OCI-LY3 (cell line): ENCODE data around the gene FGD4.

ENCODE experiments used
- H2AFZ ChIP-seq: fragments of 200-600, 300-600 bp; shearing (Covaris generic); 2 replicates; pipeline ENCODE4 v1.6.0; 2014; ENCODE audit warnings: antibody characterized with exemption, low read depth, low read length
- H3K27ac ChIP-seq: fragments of 200-600, 300-600 bp; sonication (generic); 2 replicates; pipeline ENCODE4 v1.5.1; 2014; ENCODE audit warnings: mild to moderate bottlenecking, low read length, moderate library complexity, mixed read lengths
- H3K27me3 ChIP-seq: fragments of 200-600, 300-600 bp; sonication (generic); 2 replicates; pipeline ENCODE4 v1.6.1; 2014; ENCODE audit warnings: low read depth, low read length, mixed read lengths
- H3K36me3 ChIP-seq: fragments of 200-600, 300-600 bp; sonication (generic); replicated peaks from 2 replicates; pipeline ENCODE3; 2014; ENCODE audit warnings: low read depth, low read length, mixed read lengths
- H3K4me1 ChIP-seq: fragments of 300-600, 200-600 bp; sonication (generic); 2 replicates; pipeline ENCODE4 v1.6.1; 2014; ENCODE audit warnings: low read length, mixed read lengths
- H3K4me2 ChIP-seq: fragments of 200-600, 300-600 bp; sonication (generic); 2 replicates; pipeline ENCODE4 v1.6.1; 2014; ENCODE audit warnings: low read length, mixed read lengths
- H3K4me3 ChIP-seq: fragments of 300-600, 200-600 bp; sonication (generic); 2 replicates; pipeline ENCODE4 v1.5.1; 2014; ENCODE audit warnings: antibody characterized with exemption, mild to moderate bottlenecking, low read length, moderate library complexity
- H3K79me2 ChIP-seq: fragments of 300-600, 200-600 bp; shearing (Covaris generic); 2 replicates; pipeline ENCODE4 v1.6.1; 2014; ENCODE audit warnings: mild to moderate bottlenecking, low read length, mixed read lengths
- H3K9ac ChIP-seq: fragments of 300-600, 200-600 bp; shearing (Covaris generic); 2 replicates; pipeline ENCODE4 v1.6.0; 2014; ENCODE audit warnings: mild to moderate bottlenecking, low read length, moderate library complexity
- H3K9me3 ChIP-seq: fragments of 200-600, 300-600 bp; shearing (Covaris generic); 2 replicates; pipeline ENCODE4 v1.6.1; 2014; ENCODE audit warnings: low read length, mixed read lengths; ENCODE audit not compliant: insufficient read depth
- H4K20me1 ChIP-seq: fragments of 200-600, 300-600 bp; sonication (generic); 2 replicates; pipeline ENCODE4 v1.6.1; 2016; ENCODE audit warnings: low read length, mixed read lengths; ENCODE audit not compliant: insufficient read depth
- EZH2phosphoT487 ChIP-seq: fragments of 200-600 bp; shearing (Covaris generic); IDR thresholded peaks from 2 replicates; pipeline ENCODE4 v1.6.1; 2018; ENCODE audit warnings: antibody characterized with exemption, mixed run types, low read depth
- TF ChIP-seq, protein P1 (sequence below): fragments of 200-600, 300-600 bp; sonication (generic); IDR thresholded peaks from 2 replicates; pipeline ENCODE4 v1.5.1; 2014; ENCODE audit warnings: antibody characterized with exemption, low read length, low read depth

The FGD4 gene

DNA sequence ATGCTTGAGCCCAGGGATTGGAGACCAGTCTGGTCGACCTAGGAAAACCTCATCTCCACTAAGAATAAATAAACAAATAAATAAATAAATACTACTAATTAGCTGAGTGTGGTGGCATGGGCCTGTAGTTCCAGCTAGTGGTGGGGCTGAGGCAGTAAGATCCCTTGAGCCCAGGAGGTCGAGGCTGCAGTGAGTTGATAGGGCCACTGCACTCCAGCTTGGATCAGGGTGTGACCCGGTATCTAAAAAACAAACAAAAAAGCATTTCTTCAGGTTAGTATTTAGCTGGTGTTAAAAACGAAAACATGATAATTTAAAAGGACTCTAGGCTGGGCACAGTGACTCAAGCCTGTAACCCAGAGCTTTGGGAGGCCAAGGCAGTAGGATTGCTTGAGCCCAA lies 1.2 kb upstream of the FGD4 start:
- Histone ChIP-seq H2AFZ (no peak overlapping the region), H3K4me2 (no peak overlapping the region)

DNA sequence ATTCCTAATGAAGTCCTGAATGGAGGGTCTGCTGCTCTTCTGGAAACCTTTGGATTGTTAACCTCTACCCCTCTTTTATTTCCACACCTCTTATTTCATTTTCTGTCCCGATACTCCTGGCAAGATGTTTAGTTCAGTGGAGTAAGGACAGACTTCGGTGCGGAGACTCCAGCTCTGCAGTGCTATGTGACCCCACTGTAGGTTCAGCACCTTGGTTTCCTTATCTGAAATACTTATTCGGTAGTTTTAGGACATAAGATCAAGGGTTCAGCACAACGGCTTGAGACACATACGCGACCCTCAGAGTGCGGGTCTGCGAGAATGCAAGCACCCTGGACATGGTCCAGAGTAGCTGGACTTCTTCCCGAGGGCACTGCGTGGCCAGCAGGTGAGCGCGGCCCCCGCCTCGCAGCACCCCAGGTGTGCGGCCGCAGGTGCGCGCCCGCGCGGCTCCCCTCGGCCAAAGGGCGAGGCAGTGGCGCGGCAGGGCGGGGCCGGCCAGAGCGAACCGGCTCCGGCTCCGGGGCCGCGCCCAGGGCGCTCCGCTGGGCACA lies 465 bp upstream of the FGD4 start:
- H3K4me3 ChIP-seq = peak overlapping the region; percentile 76
- no peaks in the 10 kb centered on the region for H4K20me1 ChIP-seq
- H3K9me3 ChIP-seq = no peaks in the 10 kb centered on the region
- H3K9ac ChIP-seq = peak overlapping the region; percentile 42
- no peaks in the 10 kb centered on the region for H3K36me3 ChIP-seq
- H3K4me1 ChIP-seq = peaks cover 14% of the 10 kb centered on the region
- H3K27me3 ChIP-seq = peaks cover 16% of the 10 kb centered on the region
- H3K4me2 ChIP-seq = peak overlapping the region; percentile 95
- no peak for TF ChIP-seq EZH2phosphoT487
- TF ChIP-seq, protein P1, sequence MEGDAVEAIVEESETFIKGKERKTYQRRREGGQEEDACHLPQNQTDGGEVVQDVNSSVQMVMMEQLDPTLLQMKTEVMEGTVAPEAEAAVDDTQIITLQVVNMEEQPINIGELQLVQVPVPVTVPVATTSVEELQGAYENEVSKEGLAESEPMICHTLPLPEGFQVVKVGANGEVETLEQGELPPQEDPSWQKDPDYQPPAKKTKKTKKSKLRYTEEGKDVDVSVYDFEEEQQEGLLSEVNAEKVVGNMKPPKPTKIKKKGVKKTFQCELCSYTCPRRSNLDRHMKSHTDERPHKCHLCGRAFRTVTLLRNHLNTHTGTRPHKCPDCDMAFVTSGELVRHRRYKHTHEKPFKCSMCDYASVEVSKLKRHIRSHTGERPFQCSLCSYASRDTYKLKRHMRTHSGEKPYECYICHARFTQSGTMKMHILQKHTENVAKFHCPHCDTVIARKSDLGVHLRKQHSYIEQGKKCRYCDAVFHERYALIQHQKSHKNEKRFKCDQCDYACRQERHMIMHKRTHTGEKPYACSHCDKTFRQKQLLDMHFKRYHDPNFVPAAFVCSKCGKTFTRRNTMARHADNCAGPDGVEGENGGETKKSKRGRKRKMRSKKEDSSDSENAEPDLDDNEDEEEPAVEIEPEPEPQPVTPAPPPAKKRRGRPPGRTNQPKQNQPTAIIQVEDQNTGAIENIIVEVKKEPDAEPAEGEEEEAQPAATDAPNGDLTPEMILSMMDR = no peak
- no peak overlapping the region for H3K27ac ChIP-seq
- H2AFZ ChIP-seq = peak overlapping the region; percentile 44; the same call in 1 of the 2 replicates
- no peaks in the 10 kb centered on the region for H3K79me2 ChIP-seq

More for the DNA sequence above, 1.2 kb upstream of the FGD4 start:
- Histone ChIP-seq H3K27ac (no peak overlapping the region), H3K9me3 (no peaks in the 10 kb centered on the region), H3K79me2 (no peaks in the 10 kb centered on the region), H3K4me3 (no peak overlapping the region), H3K27me3 (peaks cover 16% of the 10 kb centered on the region), H3K36me3 (no peaks in the 10 kb centered on the region), H4K20me1 (no peaks in the 10 kb centered on the region), H3K4me1 (peaks cover 14% of the 10 kb centered on the region), H3K9ac (no peak overlapping the region)
- no peak for TF ChIP-seq EZH2phosphoT487
- TF ChIP-seq, protein P1 = no peak

DNA sequence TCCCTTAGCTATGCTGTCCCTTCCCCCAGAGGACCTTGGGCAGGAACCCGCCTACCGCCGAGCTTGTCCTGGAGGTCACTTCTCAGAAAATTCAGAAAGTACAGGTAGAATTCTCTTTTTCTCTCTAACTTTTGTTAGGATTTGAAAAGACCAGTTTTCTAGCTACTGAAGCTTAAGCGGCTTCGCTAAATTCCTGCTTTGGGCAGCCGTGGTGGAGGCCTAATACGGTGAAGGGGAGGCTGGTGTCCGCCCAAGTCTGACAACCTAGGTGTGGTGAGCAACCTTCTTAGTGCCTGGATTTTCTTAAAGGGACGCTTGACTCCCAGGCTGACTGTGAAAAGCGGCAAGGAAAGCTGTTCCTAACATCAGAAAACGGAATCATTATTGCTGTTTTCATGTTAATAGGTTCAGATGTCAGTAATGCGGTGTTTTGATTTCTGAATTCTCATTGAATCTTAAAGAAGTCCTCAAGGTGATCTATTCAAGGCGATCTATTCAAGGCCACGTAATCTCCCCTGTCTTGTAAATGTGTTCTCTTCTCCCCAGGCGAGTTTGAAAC lies 835 bp downstream of the FGD4 start:
- 0 out of 2 replicates have a peak, but pooled peaks have one; percentile 9 for TF ChIP-seq EZH2phosphoT487
- TF ChIP-seq, protein P1 = no peak
- H4K20me1 ChIP-seq = no peaks in the 10 kb centered on the region
- H3K27ac ChIP-seq = no peak overlapping the region
- peak overlapping the region; percentile 44 for H2AFZ ChIP-seq
- H3K4me3 ChIP-seq = peak overlapping the region; percentile 76
- no peaks in the 10 kb centered on the region for H3K79me2 ChIP-seq
- H3K36me3 ChIP-seq = no peaks in the 10 kb centered on the region
- H3K27me3 ChIP-seq = peaks cover 16% of the 10 kb centered on the region
- H3K9me3 ChIP-seq = no peaks in the 10 kb centered on the region
- peak overlapping the region; percentile 42 for H3K9ac ChIP-seq
- peaks cover 14% of the 10 kb centered on the region for H3K4me1 ChIP-seq
- H3K4me2 ChIP-seq = peak overlapping the region; percentile 95

DNA sequence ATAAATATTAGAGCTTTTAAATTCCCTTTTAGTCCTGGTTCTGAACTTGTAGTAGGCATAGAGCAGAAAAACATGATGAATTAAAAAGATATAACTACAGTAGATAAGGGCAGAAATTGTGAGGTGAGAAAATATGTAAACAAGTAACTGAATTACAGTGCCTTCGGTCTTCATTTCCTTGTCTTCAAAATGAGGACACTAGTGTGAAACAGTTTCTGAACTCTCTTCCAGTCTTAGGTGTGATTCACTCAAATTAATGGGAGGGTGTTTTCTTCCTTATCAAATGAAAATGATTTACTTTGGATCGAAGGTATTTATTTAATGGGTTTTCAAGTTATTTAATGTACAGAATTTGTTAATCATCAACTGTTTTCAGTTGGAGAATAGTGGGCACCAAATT lies 1.5 kb downstream of the FGD4 start:
- Histone ChIP-seq H3K4me1 (peaks cover 14% of the 10 kb centered on the region), H3K79me2 (no peaks in the 10 kb centered on the region), H2AFZ (no peak overlapping the region), H3K27me3 (peaks cover 16% of the 10 kb centered on the region), H3K4me2 (peak overlapping the region; percentile 95), H3K9me3 (no peaks in the 10 kb centered on the region), H3K9ac (no peak overlapping the region), H4K20me1 (no peaks in the 10 kb centered on the region), H3K36me3 (no peaks in the 10 kb centered on the region), H3K27ac (no peak overlapping the region), H3K4me3 (peak overlapping the region; percentile 76; the same call in 1 of the 2 replicates)
- TF ChIP-seq EZH2phosphoT487 = no peak
- TF ChIP-seq, protein P1 = no peak
